HG02623 (cell line): ENCODE results near the gene TRIM27.
"Not testable (repeated sequence)": the region's sequence is repeated elsewhere in the genome, so short reads cannot be mapped to it uniquely, and the experiment has no call there.

Experiments used
- ATAC-seq: cut with Tn5 transposase; IDR thresholded peaks from one replicate; pipeline ENCODE4 v1.9.1; 2021; ENCODE audit warnings: moderate library complexity; ENCODE audit not compliant: unreplicated experiment

TRIM27 gene

GRCh38 chr6:28943223-28943556 is 19.4 kb upstream of the TRIM27 start:
- no peak for ATAC-seq

GRCh38 chr6:28941684-28942448 is 18.1 kb upstream of the TRIM27 start:
- ATAC-seq, result no peak

GRCh38 chr6:28940858-28941683 is 17.3 kb upstream of the TRIM27 start:
- ATAC-seq, result peak; percentile 61

GRCh38 chr6:28940294-28940857 is 16.6 kb upstream of the TRIM27 start:
- peak; percentile 20 for ATAC-seq

- no peak for ATAC-seq
Measured at GRCh38 chr6:28933069-28933468, 9.3 kb upstream of the TRIM27 start.

- no peak for ATAC-seq
Measured at GRCh38 chr6:28929887-28930620, 6.3 kb upstream of the TRIM27 start.

- not testable (repeated sequence) for ATAC-seq
Measured at GRCh38 chr6:28929339-28929738, 5.6 kb upstream of the TRIM27 start.

- ATAC-seq, result no peak
Measured at GRCh38 chr6:28927846-28928245, 4.1 kb upstream of the TRIM27 start.

GRCh38 chr6:28922821-28923317 is 916 bp downstream of the TRIM27 start:
- ATAC-seq, result peak; percentile 17

- ATAC-seq, result no peak
Measured at GRCh38 chr6:28922004-28922820, 1.6 kb downstream of the TRIM27 start.

- no peak for ATAC-seq
Measured at GRCh38 chr6:28920281-28920680, 3.5 kb downstream of the TRIM27 start.

- ATAC-seq, result no peak
Measured at GRCh38 chr6:28914941-28915340, 8.8 kb downstream of the TRIM27 start.

GRCh38 chr6:28910901-28911690 is 12.7 kb downstream of the TRIM27 start:
- no peak for ATAC-seq

GRCh38 chr6:28907394-28907793 is 16.4 kb downstream of the TRIM27 start:
- no peak for ATAC-seq

GRCh38 chr6:28906669-28907068 is 17.1 kb downstream of the TRIM27 start:
- no peak for ATAC-seq

- no peak for ATAC-seq
Measured at GRCh38 chr6:28903686-28904085, 20.1 kb downstream of the TRIM27 start.

GRCh38 chr6:28901831-28902230 is 22.0 kb downstream of the TRIM27 start:
- no peak for ATAC-seq

- no peak for ATAC-seq
Measured at GRCh38 chr6:28900577-28901256, 23.1 kb downstream of the TRIM27 start.

GRCh38 chr6:28898710-28898965 is 25.1 kb downstream of the TRIM27 start:
- no peak for ATAC-seq
